Measurements from ENCODE around the gene MXD3. TPM values are rescaled to one million over a fixed set of nuclear protein-coding genes. Genes with fewer than 3 reads are reported as not detected.
"Not testable (repeated sequence)": the region's sequence is repeated elsewhere in the genome, so short reads cannot be mapped to it uniquely, and the experiment has no call there.

MXD3 gene
- polyA plus RNA-seq, 1 donor, result 14.9 TPM

DNA sequence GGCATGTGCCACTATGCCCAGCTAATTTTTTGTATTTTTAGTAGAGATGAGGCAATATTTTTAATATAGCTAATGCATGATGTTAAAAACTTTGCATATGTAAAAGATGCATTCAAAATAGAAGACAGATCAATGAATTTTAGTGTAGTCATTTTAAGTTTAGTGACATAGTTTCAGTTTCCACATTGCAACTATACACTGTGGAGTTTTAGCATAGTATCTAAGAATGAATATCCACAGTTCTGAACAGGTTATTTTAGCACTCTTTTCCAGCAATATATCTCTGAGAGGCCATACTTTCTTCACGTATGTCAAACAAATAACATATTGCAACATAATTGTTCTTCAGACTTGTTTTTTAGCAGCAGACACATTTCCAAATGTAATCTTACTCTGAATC lies 47.5 kb downstream of the MXD3 start:
- Histone ChIP-seq H3K9me3 (ENCODE audit: control insufficient read depth, low read depth, low read length) (no peaks in the 10 kb centered on the region), H3K4me3 (ENCODE audit: low read length) (no peak overlapping the region), H3K27me3 (ENCODE audit: control insufficient read depth, insufficient read depth, low read length) (no peaks in the 10 kb centered on the region), H3K4me1 (ENCODE audit: control insufficient read depth, insufficient read depth, low read length) (no peaks in the 10 kb centered on the region), H3K36me3 (ENCODE audit: control insufficient read depth, insufficient read depth, low read length) (peaks cover 58% of the 10 kb centered on the region), H3K27ac (ENCODE audit: low read length) (no peak overlapping the region)
- WGBS (ENCODE audit: insufficient coverage, low lambda C conversion rate), result no CpG with 5 or more reads among the region's 1 CpG
- DNase-seq, result no peak

DNA sequence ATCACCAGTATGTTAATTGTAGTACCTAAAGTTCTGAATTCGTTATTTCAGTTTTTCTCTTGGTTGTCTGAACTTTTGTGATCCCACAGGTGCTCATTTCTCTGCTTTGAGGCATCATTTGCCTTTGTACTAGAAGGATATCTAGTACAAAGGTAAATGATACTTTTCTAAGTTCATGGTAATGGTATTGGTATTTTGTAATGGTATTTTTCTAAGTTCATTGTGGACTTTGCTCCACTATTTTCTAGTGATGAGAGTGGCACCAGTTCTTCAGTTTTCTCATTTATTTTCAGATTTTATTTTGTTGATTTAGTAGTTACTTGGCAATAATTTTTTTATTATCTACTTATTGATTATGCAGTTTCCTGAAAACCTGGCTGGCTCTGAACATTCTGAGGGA lies 50.2 kb downstream of the MXD3 start:
- DNase-seq, result no peak
- Histone ChIP-seq H3K27me3 (ENCODE audit: control insufficient read depth, insufficient read depth, low read length) (no peaks in the 10 kb centered on the region), H3K9me3 (ENCODE audit: control insufficient read depth, low read depth, low read length) (no peaks in the 10 kb centered on the region), H3K4me1 (ENCODE audit: control insufficient read depth, insufficient read depth, low read length) (no peaks in the 10 kb centered on the region), H3K27ac (ENCODE audit: low read length) (no peak overlapping the region), H3K36me3 (ENCODE audit: control insufficient read depth, insufficient read depth, low read length) (peaks cover 62% of the 10 kb centered on the region), H3K4me3 (ENCODE audit: low read length) (no peak overlapping the region)
- 100% methylated on average over 1 of the region's 1 CpG for WGBS (ENCODE audit: insufficient coverage, low lambda C conversion rate)

DNA sequence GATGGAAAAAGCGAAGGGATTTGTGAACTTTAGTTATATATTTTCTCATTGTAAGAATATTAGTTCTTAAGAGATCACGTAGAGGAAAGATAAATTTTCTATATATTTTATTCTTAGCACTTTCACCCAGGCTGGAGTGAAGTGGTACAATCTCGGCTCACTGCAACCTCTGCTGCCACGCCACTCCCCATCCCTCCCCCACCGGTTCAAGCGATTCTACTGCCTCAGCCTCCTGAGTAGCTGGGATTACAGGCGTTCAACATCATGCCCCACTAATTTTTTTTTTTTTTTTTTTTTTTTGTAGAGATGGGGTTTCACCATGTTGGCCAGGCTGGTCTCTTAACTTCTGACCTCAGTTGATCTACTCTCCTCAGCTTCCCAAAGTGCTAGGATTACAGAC lies 50.7 kb downstream of the MXD3 start:
- Histone ChIP-seq H3K9me3 (ENCODE audit: control insufficient read depth, low read depth, low read length) (no peaks in the 10 kb centered on the region), H3K27me3 (ENCODE audit: control insufficient read depth, insufficient read depth, low read length) (no peaks in the 10 kb centered on the region), H3K4me1 (ENCODE audit: control insufficient read depth, insufficient read depth, low read length) (no peaks in the 10 kb centered on the region), H3K36me3 (ENCODE audit: control insufficient read depth, insufficient read depth, low read length) (peaks cover 60% of the 10 kb centered on the region), H3K27ac (ENCODE audit: low read length) (no peak overlapping the region), H3K4me3 (ENCODE audit: low read length) (no peak overlapping the region)
- no peak for DNase-seq
- 93% methylated on average over 3 of the region's 7 CpGs for WGBS (ENCODE audit: insufficient coverage, low lambda C conversion rate)

DNA sequence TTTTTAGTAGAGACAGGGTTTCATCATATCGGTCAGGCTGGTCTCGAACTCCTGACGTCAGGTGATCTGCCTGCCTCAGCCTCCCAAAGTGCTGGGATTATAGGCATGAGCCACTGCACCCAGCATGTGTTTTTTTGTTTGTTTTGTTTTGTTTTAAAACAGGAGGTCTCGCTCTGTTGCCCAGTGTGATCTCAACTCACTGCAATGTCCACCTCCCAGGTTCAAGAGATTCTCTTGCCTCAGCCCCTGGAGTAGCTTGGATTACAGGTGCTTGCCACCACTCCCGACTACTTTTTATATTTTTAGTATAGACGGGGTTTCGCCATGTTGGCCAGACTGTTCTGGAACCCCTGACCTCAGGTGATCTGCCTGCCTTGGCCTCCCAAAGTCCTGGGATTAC lies 53.0 kb downstream of the MXD3 start:
- not testable (repeated sequence) for H3K4me3 ChIP-seq (ENCODE audit: low read length); H3K27ac ChIP-seq (ENCODE audit: low read length); H3K9me3 ChIP-seq (ENCODE audit: control insufficient read depth, low read depth, low read length); H3K4me1 ChIP-seq (ENCODE audit: control insufficient read depth, insufficient read depth, low read length); DNase-seq; H3K27me3 ChIP-seq (ENCODE audit: control insufficient read depth, insufficient read depth, low read length)
- H3K36me3 ChIP-seq (ENCODE audit: control insufficient read depth, insufficient read depth, low read length), result peaks cover 64% of the 10 kb centered on the region
- WGBS (ENCODE audit: insufficient coverage, low lambda C conversion rate), result no CpG with 5 or more reads among the region's 7 CpGs

Other genes starting within 250 kb of the MXD3 start
- gene FGFR4, start 225.0 kb downstream of the MXD3 start, polyA plus RNA-seq, result 97.0 TPM
- 27.2 TPM for gene NSD1, start 178.1 kb downstream of the MXD3 start, polyA plus RNA-seq
- 77.5 TPM for gene RAB24, start 8.2 kb downstream of the MXD3 start, polyA plus RNA-seq
- 271 TPM for gene PRELID1, start 8.1 kb downstream of the MXD3 start, polyA plus RNA-seq
- gene LMAN2, start 39.8 kb upstream of the MXD3 start, polyA plus RNA-seq, result 161 TPM
- gene RGS14, start 46.0 kb upstream of the MXD3 start, polyA plus RNA-seq, result 20.0 TPM
- gene SLC34A1, start 72.5 kb upstream of the MXD3 start, polyA plus RNA-seq, result not detected
- gene PFN3, start 88.8 kb upstream of the MXD3 start, polyA plus RNA-seq, result not detected
- 1.0 TPM for gene F12, start 97.7 kb upstream of the MXD3 start, polyA plus RNA-seq
- 16.6 TPM for gene GRK6, start 114.8 kb upstream of the MXD3 start, polyA plus RNA-seq
- gene PRR7, start 134.9 kb upstream of the MXD3 start, polyA plus RNA-seq, result 1.7 TPM
- gene DBN1, start 161.7 kb upstream of the MXD3 start, polyA plus RNA-seq, result 49.5 TPM
- 118 TPM for gene PDLIM7, start 185.7 kb upstream of the MXD3 start, polyA plus RNA-seq
- gene DOK3, start 197.9 kb upstream of the MXD3 start, polyA plus RNA-seq, result 4.7 TPM
- gene DDX41, start 205.1 kb upstream of the MXD3 start, polyA plus RNA-seq, result 94.2 TPM
- gene FAM193B, start 242.7 kb upstream of the MXD3 start, polyA plus RNA-seq, result 76.8 TPM